Liver (tissue), 3 donors: ENCODE data around the gene RPS14.

ENCODE experiments used
- EGR1 ChIP-seq, 2 donors: IDR thresholded peaks; 2 replicates each; pipeline ENCODE4 v1.6.1; 2016 to 2018; ENCODE audit warnings: antibody characterized with exemption in 2 of 2, low read depth in 2 of 2
- YY1 ChIP-seq: IDR thresholded peaks from 2 replicates; pipeline ENCODE4 v1.6.1; 2016; ENCODE audit warnings: antibody characterized with exemption, mild to moderate bottlenecking
- TF ChIP-seq, protein P1 (sequence below): fragments of 150-350 bp; IDR thresholded peaks from 2 replicates; pipeline ENCODE4 v1.5.1; 2017; ENCODE audit warnings: improper control_type of control experiment, low read depth, low read length; ENCODE audit not compliant: missing input control
- TF ChIP-seq, protein P2 (sequence below): IDR thresholded peaks from 2 replicates; pipeline ENCODE4 v1.6.1; 2016; ENCODE audit warnings: antibody characterized with exemption
- donor health status: healthy.
- donor health status: healthy.

DNA sequence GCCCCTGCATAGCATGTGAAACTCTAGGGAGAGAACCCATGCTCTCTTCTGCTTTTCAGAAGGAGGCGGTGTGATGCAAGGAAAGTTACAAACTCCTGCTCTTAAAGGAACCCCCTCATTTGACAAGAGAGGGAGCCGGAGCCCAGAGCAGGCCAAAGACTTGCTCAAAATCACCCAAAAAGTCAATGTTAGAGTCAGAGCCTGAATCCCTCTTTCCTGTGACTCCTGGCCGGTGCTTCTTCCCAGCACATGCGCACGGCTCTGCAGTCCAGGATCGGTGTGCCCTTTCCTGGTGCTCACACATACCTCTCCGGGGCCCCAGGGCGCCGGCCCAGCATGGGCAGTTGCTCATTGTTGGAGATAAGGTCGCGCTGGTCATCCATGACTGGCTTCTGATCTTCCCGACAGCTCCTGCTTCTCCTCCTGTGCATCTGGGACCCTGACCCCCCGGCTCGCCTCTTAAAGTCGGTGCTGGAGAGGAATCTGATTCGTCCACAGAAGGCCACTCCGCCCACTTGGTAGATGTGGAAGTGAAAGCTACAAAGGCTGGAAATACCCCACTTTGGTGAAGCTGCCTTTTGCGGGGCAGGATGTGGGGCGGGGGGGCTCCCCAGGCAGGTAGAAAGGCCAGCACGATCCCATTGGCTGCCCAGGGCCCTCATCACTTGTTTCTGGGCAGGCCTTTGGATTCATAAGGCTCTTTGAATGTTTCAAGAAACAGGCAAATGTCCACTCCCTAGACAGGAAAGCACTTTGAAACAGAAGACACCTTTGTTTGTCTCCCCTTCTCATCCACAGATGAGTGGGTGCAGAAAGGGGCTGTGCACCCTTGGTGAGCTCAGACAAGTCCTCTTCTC is 37.0 kb downstream of the RPS14 start, which contains the start of gene CD74:
- TF ChIP-seq, protein P1, sequence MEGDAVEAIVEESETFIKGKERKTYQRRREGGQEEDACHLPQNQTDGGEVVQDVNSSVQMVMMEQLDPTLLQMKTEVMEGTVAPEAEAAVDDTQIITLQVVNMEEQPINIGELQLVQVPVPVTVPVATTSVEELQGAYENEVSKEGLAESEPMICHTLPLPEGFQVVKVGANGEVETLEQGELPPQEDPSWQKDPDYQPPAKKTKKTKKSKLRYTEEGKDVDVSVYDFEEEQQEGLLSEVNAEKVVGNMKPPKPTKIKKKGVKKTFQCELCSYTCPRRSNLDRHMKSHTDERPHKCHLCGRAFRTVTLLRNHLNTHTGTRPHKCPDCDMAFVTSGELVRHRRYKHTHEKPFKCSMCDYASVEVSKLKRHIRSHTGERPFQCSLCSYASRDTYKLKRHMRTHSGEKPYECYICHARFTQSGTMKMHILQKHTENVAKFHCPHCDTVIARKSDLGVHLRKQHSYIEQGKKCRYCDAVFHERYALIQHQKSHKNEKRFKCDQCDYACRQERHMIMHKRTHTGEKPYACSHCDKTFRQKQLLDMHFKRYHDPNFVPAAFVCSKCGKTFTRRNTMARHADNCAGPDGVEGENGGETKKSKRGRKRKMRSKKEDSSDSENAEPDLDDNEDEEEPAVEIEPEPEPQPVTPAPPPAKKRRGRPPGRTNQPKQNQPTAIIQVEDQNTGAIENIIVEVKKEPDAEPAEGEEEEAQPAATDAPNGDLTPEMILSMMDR: no peak
- TF ChIP-seq, protein P2, sequence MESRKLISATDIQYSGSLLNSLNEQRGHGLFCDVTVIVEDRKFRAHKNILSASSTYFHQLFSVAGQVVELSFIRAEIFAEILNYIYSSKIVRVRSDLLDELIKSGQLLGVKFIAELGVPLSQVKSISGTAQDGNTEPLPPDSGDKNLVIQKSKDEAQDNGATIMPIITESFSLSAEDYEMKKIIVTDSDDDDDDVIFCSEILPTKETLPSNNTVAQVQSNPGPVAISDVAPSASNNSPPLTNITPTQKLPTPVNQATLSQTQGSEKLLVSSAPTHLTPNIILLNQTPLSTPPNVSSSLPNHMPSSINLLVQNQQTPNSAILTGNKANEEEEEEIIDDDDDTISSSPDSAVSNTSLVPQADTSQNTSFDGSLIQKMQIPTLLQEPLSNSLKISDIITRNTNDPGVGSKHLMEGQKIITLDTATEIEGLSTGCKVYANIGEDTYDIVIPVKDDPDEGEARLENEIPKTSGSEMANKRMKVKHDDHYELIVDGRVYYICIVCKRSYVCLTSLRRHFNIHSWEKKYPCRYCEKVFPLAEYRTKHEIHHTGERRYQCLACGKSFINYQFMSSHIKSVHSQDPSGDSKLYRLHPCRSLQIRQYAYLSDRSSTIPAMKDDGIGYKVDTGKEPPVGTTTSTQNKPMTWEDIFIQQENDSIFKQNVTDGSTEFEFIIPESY: no peak
- TF ChIP-seq EGR1 (IDR thresholded peaks at IDR 0.05; ENCODE audit: low read depth in 2 of 2): no peak
- TF ChIP-seq YY1: peak; percentile 48
